ENCODE measurements around the gene DOC2B. TPM values are rescaled to one million over a fixed set of nuclear protein-coding genes. Genes with fewer than 3 reads are reported as not detected.
"Not testable (repeated sequence)": the region's sequence is repeated elsewhere in the genome, so short reads cannot be mapped to it uniquely, and the experiment has no call there.

Gene DOC2B
- 0.04 TPM for polyA plus RNA-seq (2013, experiment 1 of 2; ENCODE audit: insufficient read length)
- 0.02 TPM for polyA plus RNA-seq (2013, experiment 2 of 2; ENCODE audit: insufficient read length)

- peak; percentile 13 for DNase-seq
Observed at GRCh38 chr17:181245-182049, at the start of gene DOC2B. Gene DOC2B, minus strand, starts transcription at chr17:181650. Its CDS starts 171 bp downstream, at chr17:181479.

GRCh38 chr17:230395-230770 lies 48.9 kb upstream of the DOC2B start:
- DNase-seq = no peak

GRCh38 chr17:229709-230394 lies 48.4 kb upstream of the DOC2B start:
- no peak for DNase-seq

GRCh38 chr17:228951-229708 lies 47.7 kb upstream of the DOC2B start:
- DNase-seq = no peak

- no peak for DNase-seq
Observed at GRCh38 chr17:227946-228615, 46.6 kb upstream of the DOC2B start.

GRCh38 chr17:227078-227945 lies 45.9 kb upstream of the DOC2B start:
- no peak for DNase-seq

- no peak for DNase-seq
Observed at GRCh38 chr17:226108-227077, 44.9 kb upstream of the DOC2B start.

GRCh38 chr17:225551-225950 lies 44.1 kb upstream of the DOC2B start:
- DNase-seq = no peak

GRCh38 chr17:224576-224975 lies 43.1 kb upstream of the DOC2B start:
- not testable (repeated sequence) for DNase-seq

- DNase-seq = no peak
Observed at GRCh38 chr17:223723-224471, 42.4 kb upstream of the DOC2B start.

GRCh38 chr17:222172-222571 lies 40.7 kb upstream of the DOC2B start:
- no peak for DNase-seq

- DNase-seq = no peak
Observed at GRCh38 chr17:219696-220095, 38.2 kb upstream of the DOC2B start.

GRCh38 chr17:218432-219110 lies 37.1 kb upstream of the DOC2B start:
- DNase-seq = no peak

GRCh38 chr17:216625-217024 lies 35.2 kb upstream of the DOC2B start:
- no peak for DNase-seq

- not testable (repeated sequence) for DNase-seq
Observed at GRCh38 chr17:215563-216478, 34.4 kb upstream of the DOC2B start.

GRCh38 chr17:214881-215331 lies 33.5 kb upstream of the DOC2B start:
- no peak for DNase-seq

- no peak for DNase-seq
Observed at GRCh38 chr17:213286-214105, 32.0 kb upstream of the DOC2B start.
